NCI-H128 (cell line): ENCODE measurements around the gene ACTG2.
"Not testable (repeated sequence)": the region's sequence is repeated elsewhere in the genome, so short reads cannot be mapped to it uniquely, and the experiment has no call there.

Experiments
- DNase-seq: peaks from one replicate; lab custom pipeline; 2025; ENCODE audit not compliant: unreplicated experiment; lab: John Stamatoyannopoulos, UW

Gene ACTG2

DNA sequence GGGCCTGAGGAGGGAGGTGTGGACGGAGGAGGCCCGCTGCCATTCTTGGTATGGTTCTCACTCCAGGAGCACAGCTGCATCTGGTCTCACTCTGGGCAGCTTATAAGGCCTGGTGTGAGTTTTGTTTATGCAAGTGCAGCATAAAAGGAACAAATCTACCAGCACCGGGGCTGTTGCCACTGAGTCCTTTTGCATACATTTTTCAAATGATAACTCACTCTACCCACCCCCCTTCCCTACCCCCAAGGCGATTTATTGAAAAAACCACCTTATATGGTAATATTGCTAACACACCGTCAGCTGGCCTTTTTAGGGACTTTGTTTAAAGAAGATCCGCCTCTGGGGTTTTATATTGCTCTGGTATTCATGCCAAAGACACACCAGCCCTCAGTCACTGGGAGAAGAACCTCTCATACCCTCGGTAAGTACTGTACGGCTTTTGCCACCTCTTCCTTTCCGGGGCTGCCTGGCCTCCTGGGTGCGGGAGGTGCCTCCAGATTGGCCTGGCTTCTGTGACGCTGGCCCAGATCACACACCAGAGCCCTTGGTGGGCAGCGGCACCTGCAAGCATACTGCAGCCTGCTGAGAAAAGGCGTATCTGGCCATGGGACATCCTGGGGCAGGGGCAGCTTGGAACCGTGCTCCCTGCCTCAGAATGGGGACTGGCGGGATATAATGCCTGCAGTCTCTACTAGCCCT, at the start of gene ACTG2:
TSS of gene ACTG2 (plus strand) at position 378 of the 699 bp plus-strand sequence. CDS start 8,304 bp downstream, outside the sequence.
- DNase-seq: no peak

GRCh38 chr2:73844087-73844486, 48.7 kb upstream of the ACTG2 start:
- DNase-seq: no peak

DNA sequence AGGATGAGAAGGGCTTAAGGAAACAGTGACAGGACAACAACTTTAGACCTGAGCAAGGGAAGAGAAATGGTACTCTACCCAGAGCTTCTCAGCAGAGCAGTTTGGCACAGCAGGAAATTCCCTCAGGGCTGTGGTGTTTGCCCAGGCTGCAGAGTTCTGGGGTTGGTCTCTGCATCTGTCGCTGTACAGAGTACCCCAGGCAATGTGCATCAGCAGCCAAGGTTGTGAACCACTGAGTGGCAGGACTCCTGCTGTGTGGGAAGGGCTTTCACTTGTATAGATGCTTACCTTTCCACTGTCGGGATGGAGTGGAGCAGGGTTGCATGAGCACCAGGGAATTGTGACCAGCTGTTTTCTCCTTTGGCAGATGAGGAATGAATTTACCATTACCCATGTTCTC, 42.8 kb upstream of the ACTG2 start:
- DNase-seq: peak; percentile 39

- DNase-seq: no peak
Measured at GRCh38 chr2:73851274-73851673, 41.5 kb upstream of the ACTG2 start.

GRCh38 chr2:73852020-73852419, 40.8 kb upstream of the ACTG2 start:
- no peak for DNase-seq

DNA sequence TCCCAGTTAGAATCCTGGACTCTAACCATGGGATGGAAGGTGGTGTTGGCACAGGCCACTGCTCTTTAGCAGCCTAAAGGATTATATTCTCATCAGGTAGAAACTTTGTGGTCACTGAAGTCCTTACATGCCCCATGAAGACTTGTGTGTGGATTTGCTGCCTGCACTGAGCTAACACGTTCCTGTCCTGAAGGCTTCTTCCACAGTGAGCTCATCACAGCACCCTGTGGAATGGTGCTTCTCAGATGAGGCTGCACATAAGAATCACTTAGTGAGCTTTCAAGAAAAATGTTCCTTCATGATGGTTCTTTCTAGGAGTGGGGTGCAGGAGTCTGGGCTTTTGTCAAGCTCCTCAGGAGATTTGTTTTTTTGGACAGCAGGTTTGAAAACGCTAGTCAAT, 37.3 kb upstream of the ACTG2 start:
- no peak for DNase-seq

DNA sequence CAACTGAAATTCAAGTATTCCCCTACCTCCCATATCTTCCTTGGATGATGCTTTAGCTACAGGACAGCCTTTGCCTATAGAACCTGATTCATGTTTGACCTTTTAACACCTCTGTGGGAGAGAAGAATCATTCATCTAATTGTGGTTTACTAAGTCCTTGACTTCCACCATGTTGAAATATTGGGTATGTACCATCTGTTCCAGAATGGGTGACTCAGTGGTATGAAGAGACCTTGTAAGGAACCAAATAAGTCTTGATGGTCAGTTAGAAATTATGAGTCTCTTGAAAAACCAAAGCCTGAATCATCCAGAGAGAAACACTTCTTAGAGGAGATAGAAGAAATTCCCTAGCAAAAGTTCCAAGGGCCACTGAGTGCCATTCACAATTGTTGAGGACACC, 36.6 kb upstream of the ACTG2 start:
- DNase-seq: no peak

GRCh38 chr2:73859721-73860586, 32.9 kb upstream of the ACTG2 start:
- DNase-seq: no peak

- DNase-seq: no peak
Measured at GRCh38 chr2:73862987-73863386, 29.8 kb upstream of the ACTG2 start.

DNA sequence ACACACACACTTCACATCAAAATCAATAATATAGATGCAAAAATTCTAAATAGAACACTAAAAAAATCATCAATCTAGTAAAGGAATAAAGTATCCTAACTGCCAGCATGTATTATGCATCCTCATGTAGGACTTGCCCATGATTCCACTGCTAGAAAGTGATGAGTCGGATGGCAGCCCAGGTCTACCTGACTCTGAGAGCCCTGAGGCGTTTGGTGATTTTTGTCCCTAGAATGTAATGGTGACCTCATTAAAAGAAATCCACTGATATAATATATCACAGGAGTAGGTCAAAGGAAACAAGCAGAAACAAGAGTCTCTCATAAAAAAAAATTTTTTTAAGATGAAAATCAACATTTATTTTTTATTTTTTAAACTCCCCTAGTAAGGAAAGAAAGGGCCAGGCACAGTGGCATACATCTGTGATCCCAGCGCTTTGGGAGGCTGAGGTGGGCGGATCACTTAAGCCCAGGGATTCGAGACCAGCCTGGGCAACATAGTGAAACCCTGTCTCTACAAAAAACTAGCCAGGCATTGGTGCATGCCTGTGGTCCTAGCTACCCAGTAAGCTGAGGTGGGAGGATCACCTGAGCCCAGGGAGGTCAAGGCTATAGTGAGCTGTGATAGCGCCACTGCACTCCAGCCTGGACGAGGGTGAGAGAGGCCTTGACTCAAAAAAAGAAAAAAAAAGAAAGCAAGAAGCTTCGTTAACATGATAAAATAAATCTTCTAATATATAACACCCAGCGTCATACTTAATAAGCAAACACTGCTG, 24.4 kb upstream of the ACTG2 start:
- DNase-seq: no peak

GRCh38 chr2:73870084-73870483, 22.7 kb upstream of the ACTG2 start:
- DNase-seq: no peak

- peak; percentile 41 for DNase-seq
Measured at GRCh38 chr2:73877071-73877802, 15.6 kb upstream of the ACTG2 start.

DNA sequence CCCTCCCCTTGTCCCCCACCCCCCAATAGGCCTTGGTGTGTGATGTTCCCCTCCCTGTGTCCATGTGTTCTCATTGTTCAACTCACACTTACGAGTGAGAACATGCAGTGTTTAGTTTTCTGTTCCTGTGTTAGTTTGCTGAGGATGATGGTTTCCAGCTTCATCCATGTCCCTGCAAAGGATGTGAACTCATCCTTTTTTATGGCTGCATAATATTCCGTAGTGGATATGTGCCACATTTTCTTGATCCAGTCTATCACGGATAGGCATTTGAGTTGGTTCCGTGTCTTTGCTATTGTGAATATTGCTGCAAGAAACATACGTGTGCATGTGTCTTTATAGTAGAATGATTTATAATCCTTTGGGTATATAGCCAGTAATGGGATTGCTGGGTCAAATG, 14.8 kb upstream of the ACTG2 start:
- not testable (repeated sequence) for DNase-seq

DNA sequence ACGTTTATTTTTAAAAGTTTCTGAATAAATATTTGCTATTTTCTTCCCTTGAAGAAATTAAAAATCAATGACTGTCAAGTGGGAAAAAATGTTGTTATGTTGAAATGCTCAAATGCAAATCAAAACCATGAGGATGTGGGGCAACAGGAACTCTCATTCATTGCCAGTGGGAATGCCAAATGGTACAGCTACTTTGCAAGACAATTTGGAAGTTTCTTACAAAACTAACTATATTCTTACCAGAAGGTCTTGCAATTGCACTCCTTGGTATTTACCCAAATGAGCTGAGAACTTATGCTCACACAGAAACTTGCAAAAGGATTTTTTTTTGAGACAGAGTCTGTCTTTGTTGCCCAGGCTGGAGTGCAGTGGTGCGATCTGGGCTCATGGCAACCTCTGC, 7.4 kb upstream of the ACTG2 start:
- no peak for DNase-seq

DNA sequence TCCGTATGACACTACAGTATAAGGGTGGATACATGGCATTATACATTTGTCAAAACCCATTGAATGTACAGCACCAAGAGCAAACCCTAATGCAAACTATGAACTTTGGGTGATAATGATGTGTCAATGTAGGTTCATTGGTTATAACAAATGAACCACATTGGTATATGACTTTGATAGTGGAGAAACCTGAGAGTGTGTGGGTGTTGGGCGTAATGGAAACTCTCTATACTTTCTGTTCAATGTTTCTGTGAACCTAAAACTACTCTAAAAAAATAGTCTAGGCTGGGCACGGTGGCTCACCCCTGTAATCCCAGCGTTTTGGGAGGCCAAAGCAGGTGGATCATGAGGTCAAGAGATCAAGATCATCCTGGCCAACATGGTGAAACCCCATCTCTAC, 6.5 kb upstream of the ACTG2 start:
- no peak for DNase-seq

DNA sequence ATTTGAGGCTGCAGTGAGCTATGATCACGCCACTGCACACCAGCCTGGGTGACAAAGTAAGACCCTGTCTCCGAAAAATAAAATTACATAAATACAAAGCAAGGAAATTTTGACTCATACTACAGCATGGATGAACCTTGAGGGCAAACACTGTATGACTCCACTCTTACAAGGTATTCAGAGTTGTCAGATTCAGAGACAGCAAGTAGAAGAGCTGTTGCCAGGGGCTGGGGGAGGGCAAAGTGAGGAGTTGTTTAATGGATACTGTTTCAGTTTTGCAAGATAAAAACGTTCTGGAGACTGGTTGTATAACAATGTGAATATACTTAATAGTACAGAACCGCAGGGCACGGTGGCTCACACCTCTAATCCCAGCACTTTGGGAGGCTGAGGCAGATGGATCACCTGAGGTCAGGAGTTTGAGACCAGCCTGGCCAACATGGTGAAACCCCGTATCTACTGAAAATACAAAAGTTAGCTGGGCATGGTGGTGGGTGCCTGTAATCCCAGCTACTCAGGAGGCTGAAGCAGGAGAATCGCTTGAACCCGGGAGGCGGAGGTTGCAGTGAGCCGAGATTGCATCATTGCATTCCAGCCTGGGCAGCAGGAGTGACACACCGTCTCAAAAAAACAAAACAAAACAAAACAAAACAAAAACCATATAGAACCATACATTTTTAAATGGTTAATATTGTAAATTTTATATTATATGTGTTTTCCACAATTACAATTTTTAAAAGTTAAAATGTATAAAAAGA, 5.0 kb upstream of the ACTG2 start:
- DNase-seq: not testable (repeated sequence)

- no peak for DNase-seq
Measured at GRCh38 chr2:73888388-73888787, 4.4 kb upstream of the ACTG2 start.

- no peak for DNase-seq
Measured at GRCh38 chr2:73889206-73889605, 3.6 kb upstream of the ACTG2 start.

GRCh38 chr2:73890301-73891092, 2.3 kb upstream of the ACTG2 start:
- no peak for DNase-seq
